PC-3 (cell line): Measurements from ENCODE around the gene CATSPERZ. TPM values are rescaled to one million over a fixed set of nuclear protein-coding genes. Genes with fewer than 3 reads are reported as not detected.

ENCODE experiments used
- ATAC-seq: fragments of 200-7000 bp; cut with Tn5 transposase; 2 replicates; pipeline ENCODE4 v1.9.1; 2020; ENCODE audit warnings: mild to moderate bottlenecking, moderate library complexity
- BruUV-seq: library from RNA; stranded (reverse); fragments of 400-500 nt; replicated peaks from 2 replicates; lab custom pipeline; 2021; lab: Mats Ljungman, UMichigan
- CTCF ChIA-PET: fragments of 300-600 bp; sonication (Branson Sonifier 250); formaldehyde crosslinking; loops from one replicate; lab custom pipeline; 2022; ENCODE audit warnings: antibody characterized with exemption; lab: Charles Lee
- POLR2A ChIA-PET: fragments of 300-600 bp; sonication (Branson Sonifier 250); formaldehyde crosslinking; loops from one replicate; lab custom pipeline; 2022; ENCODE audit warnings: antibody characterized with exemption; ENCODE audit not compliant: unreplicated experiment; lab: Charles Lee
- DNase-seq: peaks from one replicate; pipeline ENCODE4 v3.0.0-alpha.2; 2015
- H2AFZ ChIP-seq: fragments of 300-600 bp; sonication (generic); 2 replicates; pipeline ENCODE4 v1.6.0; 2016; ENCODE audit warnings: antibody characterized with exemption, low read length
- H3F3A ChIP-seq: fragments of 300-600 bp; sonication (generic); one replicate; pipeline ENCODE4 v1.6.0; 2017; ENCODE audit warnings: antibody characterized with exemption, low read length, control low read depth, mild to moderate bottlenecking; ENCODE audit not compliant: unreplicated experiment
- H3K27ac ChIP-seq: fragments of 300-600 bp; sonication (generic); 2 replicates; pipeline ENCODE4 v1.5.1; 2016; ENCODE audit warnings: mild to moderate bottlenecking, low read length
- H3K27me3 ChIP-seq: fragments of 300-600 bp; sonication (generic); 2 replicates; pipeline ENCODE4 v1.6.1; 2016; ENCODE audit warnings: low read length, mixed read lengths
- H3K36me3 ChIP-seq: fragments of 300-600 bp; sonication (generic); 2 replicates; pipeline ENCODE4 v1.6.1; 2016; ENCODE audit warnings: low read depth, mixed run types, low read length, mixed read lengths
- H3K4me1 ChIP-seq: fragments of 300-600 bp; sonication (generic); 2 replicates; pipeline ENCODE4 v1.5.1; 2016; ENCODE audit warnings: low read length; ENCODE audit not compliant: insufficient read depth
- H3K4me2 ChIP-seq: fragments of 300-600 bp; sonication (generic); 2 replicates; pipeline ENCODE4 v1.6.0; 2016; ENCODE audit warnings: low read length
- H3K4me3 ChIP-seq: fragments of 300-600 bp; sonication (generic); 2 replicates; pipeline ENCODE4 v1.5.1; 2016; ENCODE audit warnings: mild to moderate bottlenecking, low read length, mixed read lengths
- H3K79me2 ChIP-seq: fragments of 300-600 bp; sonication (generic); 2 replicates; pipeline ENCODE4 v1.6.1; 2017; ENCODE audit warnings: low read length, mixed read lengths
- H3K9ac ChIP-seq: fragments of 300-600 bp; sonication (generic); 2 replicates; pipeline ENCODE4 v1.6.0; 2016; ENCODE audit warnings: mild to moderate bottlenecking, low read length
- H3K9me2 ChIP-seq: fragments of 300-600 bp; sonication (generic); replicated peaks from 2 replicates; pipeline ENCODE4 v1.6.1; 2016; ENCODE audit warnings: mixed run types, low read length, mixed read lengths
- H3K9me3 ChIP-seq: fragments of 300-600 bp; sonication (generic); 2 replicates; pipeline ENCODE4 v1.6.1; 2016; ENCODE audit warnings: low read length, mixed read lengths
- H4K20me1 ChIP-seq: fragments of 300-600 bp; sonication (generic); 2 replicates; pipeline ENCODE4 v1.6.1; 2016; ENCODE audit warnings: low read length, mixed read lengths
- EZH2 ChIP-seq: fragments of 300-600 bp; sonication (generic); IDR thresholded peaks from one replicate; pipeline ENCODE4 v1.6.1; 2017; ENCODE audit warnings: antibody characterized with exemption, mild to moderate bottlenecking, low read length; ENCODE audit not compliant: unreplicated experiment
- EZH2phosphoT487 ChIP-seq: fragments of 300-600 bp; sonication (generic); IDR thresholded peaks from 2 replicates; pipeline ENCODE4 v1.6.1; 2018; ENCODE audit warnings: mild to moderate bottlenecking, antibody characterized with exemption, low read length, borderline replicate concordance
- intact Hi-C: fragments of 100-400 bp; cut with micrococcal nuclease; formaldehyde crosslinking; loops from 2 replicates; pipeline ENCODE4 v1.9.0; 2023
- total RNA-seq: library from RNA; depleted of rRNA; stranded (reverse); fragments of >200 nt; gene quantifications from 2 replicates; pipeline ENCODE4 v1.2.3, GENCODE V29; 2014
- TF ChIP-seq, protein P1 (sequence below): fragments of 300-600 bp; sonication (generic); conservative IDR thresholded peaks from 2 replicates; pipeline ENCODE4 v1.5.1; 2017; ENCODE audit warnings: antibody characterized with exemption, low read depth, mild to moderate bottlenecking, low read length

Gene CATSPERZ
- total RNA-seq, 1 experiment from 2014 or later = 9.2 TPM

- Histone ChIP-seq H3K9me2 (no peaks in the 10 kb centered on the region), H3K9me3 (no peaks in the 10 kb centered on the region), H3K27ac (no peak overlapping the region), H3K9ac (no peak overlapping the region), H2AFZ (no peak overlapping the region), H3K4me2 (no peak overlapping the region), H4K20me1 (no peaks in the 10 kb centered on the region), H3K27me3 (no peaks in the 10 kb centered on the region), H3K4me3 (no peak overlapping the region), H3K4me1 (peaks cover 5% of the 10 kb centered on the region), H3F3A (peaks cover 7% of the 10 kb centered on the region), H3K36me3 (peaks cover 11% of the 10 kb centered on the region), H3K79me2 (peaks cover 43% of the 10 kb centered on the region)
- ChIA-PET POLR2A (no interaction called here), CTCF (no interaction called here)
- no TSS peak for BruUV-seq
- TF ChIP-seq, protein P1, sequence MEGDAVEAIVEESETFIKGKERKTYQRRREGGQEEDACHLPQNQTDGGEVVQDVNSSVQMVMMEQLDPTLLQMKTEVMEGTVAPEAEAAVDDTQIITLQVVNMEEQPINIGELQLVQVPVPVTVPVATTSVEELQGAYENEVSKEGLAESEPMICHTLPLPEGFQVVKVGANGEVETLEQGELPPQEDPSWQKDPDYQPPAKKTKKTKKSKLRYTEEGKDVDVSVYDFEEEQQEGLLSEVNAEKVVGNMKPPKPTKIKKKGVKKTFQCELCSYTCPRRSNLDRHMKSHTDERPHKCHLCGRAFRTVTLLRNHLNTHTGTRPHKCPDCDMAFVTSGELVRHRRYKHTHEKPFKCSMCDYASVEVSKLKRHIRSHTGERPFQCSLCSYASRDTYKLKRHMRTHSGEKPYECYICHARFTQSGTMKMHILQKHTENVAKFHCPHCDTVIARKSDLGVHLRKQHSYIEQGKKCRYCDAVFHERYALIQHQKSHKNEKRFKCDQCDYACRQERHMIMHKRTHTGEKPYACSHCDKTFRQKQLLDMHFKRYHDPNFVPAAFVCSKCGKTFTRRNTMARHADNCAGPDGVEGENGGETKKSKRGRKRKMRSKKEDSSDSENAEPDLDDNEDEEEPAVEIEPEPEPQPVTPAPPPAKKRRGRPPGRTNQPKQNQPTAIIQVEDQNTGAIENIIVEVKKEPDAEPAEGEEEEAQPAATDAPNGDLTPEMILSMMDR = no peak
- TF ChIP-seq EZH2phosphoT487 = no peak
- no peak for TF ChIP-seq EZH2
- no peak for DNase-seq
- no peak for ATAC-seq
- intact Hi-C loops = no loop called here
These were observed 12.8 kb downstream of the CATSPERZ start for GRCh38 chr11:64312947-64313346.

DNA sequence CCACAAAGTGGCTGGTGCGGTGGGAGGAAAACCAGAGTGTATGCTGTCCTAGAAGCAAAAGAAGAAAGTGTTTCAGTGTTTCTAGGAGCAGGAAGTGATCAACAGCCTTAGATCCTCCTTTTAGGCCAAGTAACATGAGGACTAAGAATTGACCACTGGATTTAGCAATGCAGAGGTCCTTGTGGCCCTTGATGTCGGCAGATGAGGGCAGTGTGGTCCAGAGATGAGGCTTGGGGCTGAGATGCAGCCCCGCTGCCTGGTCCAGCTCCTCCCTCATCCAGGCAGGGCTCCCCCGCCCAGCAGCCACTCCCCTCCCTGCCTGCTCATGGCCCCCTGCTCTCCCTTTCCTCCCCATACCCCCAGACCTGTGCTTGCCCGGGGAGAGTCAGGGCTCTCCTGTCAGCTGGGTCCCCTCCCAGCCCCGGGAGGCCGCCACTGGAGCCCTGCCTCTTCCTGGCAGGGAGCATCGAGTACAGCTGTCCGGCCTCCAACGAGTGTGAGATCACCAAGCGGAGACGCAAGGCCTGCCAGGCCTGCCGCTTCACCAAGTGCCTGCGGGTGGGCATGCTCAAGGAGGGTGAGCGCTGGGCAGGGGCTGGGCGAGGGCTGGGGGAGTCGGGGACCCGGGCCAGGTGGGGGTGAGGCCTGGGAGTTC, 13.5 kb downstream of the CATSPERZ start:
- ATAC-seq (no peak), DNase-seq (no peak)
- H4K20me1 ChIP-seq = no peaks in the 10 kb centered on the region
- H3K4me3 ChIP-seq = no peak overlapping the region
- peaks cover 46% of the 10 kb centered on the region for H3K79me2 ChIP-seq
- H3K27me3 ChIP-seq = no peaks in the 10 kb centered on the region
- H3K4me2 ChIP-seq = no peak overlapping the region
- no peak overlapping the region for H3K27ac ChIP-seq
- BruUV-seq = no TSS peak
- no peaks in the 10 kb centered on the region for H3K9me2 ChIP-seq
- POLR2A ChIA-PET = no interaction called here
- CTCF ChIA-PET = no interaction called here
- intact Hi-C loops = no loop called here
- peaks cover 5% of the 10 kb centered on the region for H3K4me1 ChIP-seq
- TF ChIP-seq EZH2phosphoT487 (no peak), EZH2 (no peak)
- TF ChIP-seq, protein P1 = no peak
- no peak overlapping the region for H3K9ac ChIP-seq
- peaks cover 7% of the 10 kb centered on the region for H3F3A ChIP-seq
- peaks cover 11% of the 10 kb centered on the region for H3K36me3 ChIP-seq
- no peaks in the 10 kb centered on the region for H3K9me3 ChIP-seq
- H2AFZ ChIP-seq = no peak overlapping the region

- no peak overlapping the region for H3K4me3 ChIP-seq
- H3K4me1 ChIP-seq = peaks cover 10% of the 10 kb centered on the region
- H2AFZ ChIP-seq = no peak overlapping the region
- H3F3A ChIP-seq = peaks cover 7% of the 10 kb centered on the region
- peaks cover 51% of the 10 kb centered on the region for H3K79me2 ChIP-seq
- BruUV-seq = no TSS peak
- ChIA-PET CTCF (interaction anchor here (1.0 kb wide), 1 partner anchor 41 kb away, joined by 3 read pairs; no protein-coding TSS in a partner anchor), POLR2A (no interaction called here)
- DNase-seq = no peak
- no peaks in the 10 kb centered on the region for H4K20me1 ChIP-seq
- no peak overlapping the region for H3K9ac ChIP-seq
- TF ChIP-seq, protein P1 = peak; percentile 51; the same call in 1 of the 2 replicates
- no peak for TF ChIP-seq EZH2
- no peak for TF ChIP-seq EZH2phosphoT487
- no peak overlapping the region for H3K27ac ChIP-seq
- intact Hi-C loops = no loop called here
- H3K9me2 ChIP-seq = no peaks in the 10 kb centered on the region
- H3K4me2 ChIP-seq = no peak overlapping the region
- H3K36me3 ChIP-seq = peaks cover 11% of the 10 kb centered on the region
- no peaks in the 10 kb centered on the region for H3K27me3 ChIP-seq
- ATAC-seq = no peak
- H3K9me3 ChIP-seq = no peaks in the 10 kb centered on the region
These were observed 14.1 kb downstream of the CATSPERZ start for GRCh38 chr11:64314146-64314804.
